Type B pancreatic cell (in vitro differentiated cells): Measurements from ENCODE around the gene IQCB1. TPM values are rescaled to one million over a fixed set of nuclear protein-coding genes. Genes with fewer than 3 reads are reported as not detected.

Experiments used
- DNase-seq: peaks from one replicate; pipeline ENCODE4 v3.0.0; 2021; ENCODE audit warnings: mixed read lengths; ENCODE audit not compliant: unreplicated experiment; ENCODE audit errors: extremely low spot score
- H3K27ac Mint-ChIP-seq: 2 replicates; pipeline ENCODE4 v1.8.0; 2021; ENCODE audit warnings: mild to moderate bottlenecking, mixed read lengths
- H3K27me3 Mint-ChIP-seq: 2 replicates; pipeline ENCODE4 v1.8.0; 2021; ENCODE audit warnings: mixed read lengths
- H3K36me3 Mint-ChIP-seq: 2 replicates; pipeline ENCODE4 v1.8.0; 2021; ENCODE audit warnings: mixed read lengths
- H3K4me1 Mint-ChIP-seq: one replicate; pipeline ENCODE4 v1.8.0; 2021; ENCODE audit warnings: mixed read lengths; ENCODE audit not compliant: unreplicated experiment
- H3K4me3 Mint-ChIP-seq: 2 replicates; pipeline ENCODE4 v1.8.0; 2021; ENCODE audit warnings: mild to moderate bottlenecking, mixed read lengths
- H3K9me3 Mint-ChIP-seq: 2 replicates; pipeline ENCODE4 v1.8.0; 2021; ENCODE audit warnings: mixed read lengths
- total RNA-seq: library from RNA; stranded (reverse); gene quantifications from 2 replicates; pipeline ENCODE4 v1.2.1, GENCODE V29; 2021; ENCODE audit warnings: low replicate concordance
- TF ChIP-seq, protein P1 (sequence below): fragments of 200-600 bp; sonication (generic); conservative IDR thresholded peaks from 2 replicates; pipeline ENCODE4 v1.5.0; 2021; ENCODE audit warnings: antibody characterized with exemption, mild to moderate bottlenecking

IQCB1 gene
- total RNA-seq, 1 donor from 2014 or later = 31.6 TPM

DNA sequence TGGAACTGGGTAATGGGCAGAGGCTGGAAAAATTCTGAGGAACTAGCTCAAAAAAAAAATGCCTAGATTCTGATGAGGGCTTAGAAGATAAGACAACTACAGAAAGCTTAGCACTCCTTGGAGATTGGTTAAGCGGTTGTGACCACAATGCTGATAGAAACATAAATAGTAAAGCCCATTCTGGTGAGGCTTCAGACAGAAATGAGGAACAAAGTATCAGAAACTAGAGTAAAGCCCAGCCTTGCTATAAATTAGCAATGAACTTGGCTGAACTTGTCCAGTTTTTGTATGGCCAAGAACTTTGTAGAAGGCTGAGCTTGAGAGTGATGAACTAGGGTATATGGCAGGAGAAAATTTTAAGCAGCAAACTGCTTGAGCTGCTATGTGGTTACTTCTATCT is 110.7 kb downstream of the IQCB1 start:
- Mint-ChIP-seq H3K27ac (no peak overlapping the region), H3K4me1 (no peaks in the 10 kb centered on the region), H3K27me3 (no peaks in the 10 kb centered on the region), H3K9me3 (no peaks in the 10 kb centered on the region), H3K36me3 (peaks cover 48% of the 10 kb centered on the region), H3K4me3 (no peak overlapping the region)
- TF ChIP-seq, protein P1, sequence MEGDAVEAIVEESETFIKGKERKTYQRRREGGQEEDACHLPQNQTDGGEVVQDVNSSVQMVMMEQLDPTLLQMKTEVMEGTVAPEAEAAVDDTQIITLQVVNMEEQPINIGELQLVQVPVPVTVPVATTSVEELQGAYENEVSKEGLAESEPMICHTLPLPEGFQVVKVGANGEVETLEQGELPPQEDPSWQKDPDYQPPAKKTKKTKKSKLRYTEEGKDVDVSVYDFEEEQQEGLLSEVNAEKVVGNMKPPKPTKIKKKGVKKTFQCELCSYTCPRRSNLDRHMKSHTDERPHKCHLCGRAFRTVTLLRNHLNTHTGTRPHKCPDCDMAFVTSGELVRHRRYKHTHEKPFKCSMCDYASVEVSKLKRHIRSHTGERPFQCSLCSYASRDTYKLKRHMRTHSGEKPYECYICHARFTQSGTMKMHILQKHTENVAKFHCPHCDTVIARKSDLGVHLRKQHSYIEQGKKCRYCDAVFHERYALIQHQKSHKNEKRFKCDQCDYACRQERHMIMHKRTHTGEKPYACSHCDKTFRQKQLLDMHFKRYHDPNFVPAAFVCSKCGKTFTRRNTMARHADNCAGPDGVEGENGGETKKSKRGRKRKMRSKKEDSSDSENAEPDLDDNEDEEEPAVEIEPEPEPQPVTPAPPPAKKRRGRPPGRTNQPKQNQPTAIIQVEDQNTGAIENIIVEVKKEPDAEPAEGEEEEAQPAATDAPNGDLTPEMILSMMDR = no peak
- DNase-seq = no peak

DNA sequence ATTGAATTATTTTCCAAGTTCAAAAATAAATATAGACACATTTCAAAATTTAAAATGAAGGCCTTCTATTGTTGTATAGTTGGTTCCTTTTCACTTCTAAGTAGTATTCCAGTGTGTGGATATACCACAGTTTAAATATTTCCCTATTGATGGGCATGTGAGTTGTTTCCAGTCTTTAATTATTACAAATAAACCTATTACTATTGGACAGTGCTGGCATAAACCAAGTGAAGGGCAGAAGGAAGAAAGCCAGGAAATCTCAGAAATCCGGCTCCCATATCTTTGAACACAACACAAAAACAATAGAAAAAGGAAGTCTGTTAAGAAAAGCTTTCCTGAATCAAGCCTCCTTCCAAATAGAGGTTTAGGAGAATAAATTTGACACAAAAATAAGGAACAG is 111.4 kb downstream of the IQCB1 start:
- Mint-ChIP-seq H3K27me3 (no peaks in the 10 kb centered on the region), H3K36me3 (peaks cover 51% of the 10 kb centered on the region), H3K27ac (no peak overlapping the region), H3K4me3 (no peak overlapping the region), H3K9me3 (no peaks in the 10 kb centered on the region), H3K4me1 (no peaks in the 10 kb centered on the region)
- TF ChIP-seq, protein P1 = no peak
- DNase-seq = no peak

DNA sequence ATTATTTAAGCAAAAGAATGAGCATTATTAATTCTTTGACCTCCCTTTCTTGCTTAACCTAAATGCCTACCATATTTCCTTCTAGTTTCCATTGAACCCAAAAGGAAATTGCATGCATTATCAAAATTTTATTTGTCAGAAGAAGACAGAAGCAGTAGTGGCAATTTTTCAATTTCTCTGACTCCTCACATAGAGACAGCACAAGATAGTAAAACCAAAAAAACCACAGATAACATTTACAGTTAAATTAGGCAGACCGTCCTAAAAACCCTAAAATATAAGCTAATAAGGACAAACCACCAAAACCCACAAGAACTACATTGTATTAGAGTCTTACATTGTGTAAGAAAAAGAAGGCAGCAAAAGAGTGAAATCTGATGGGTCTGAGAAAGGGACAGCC is 112.4 kb downstream of the IQCB1 start:
- H3K36me3 Mint-ChIP-seq = peaks cover 56% of the 10 kb centered on the region
- TF ChIP-seq, protein P1 = no peak
- H3K27ac Mint-ChIP-seq = no peak overlapping the region
- H3K4me1 Mint-ChIP-seq = no peaks in the 10 kb centered on the region
- H3K27me3 Mint-ChIP-seq = no peaks in the 10 kb centered on the region
- no peaks in the 10 kb centered on the region for H3K9me3 Mint-ChIP-seq
- no peak for DNase-seq
- H3K4me3 Mint-ChIP-seq = no peak overlapping the region

DNA sequence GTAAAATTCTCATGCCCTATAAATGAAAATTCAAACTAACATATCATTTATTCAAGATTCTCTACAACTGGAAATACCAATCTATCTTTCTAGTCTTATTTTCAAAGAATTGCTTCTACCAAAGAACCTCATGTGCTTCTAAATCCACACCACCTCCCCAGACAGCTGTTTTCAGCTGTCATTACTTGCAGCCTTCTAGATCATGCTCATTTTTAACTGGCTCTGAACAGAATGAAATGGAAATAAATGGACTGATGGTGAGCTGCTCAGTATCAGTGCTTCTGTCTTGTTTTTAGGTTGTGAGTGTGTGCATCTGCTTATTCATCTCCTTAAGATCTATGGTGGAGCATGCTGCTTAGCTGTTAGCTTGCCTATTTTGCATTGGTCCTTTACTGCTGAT is 114.7 kb downstream of the IQCB1 start:
- Mint-ChIP-seq H3K36me3 (peaks cover 55% of the 10 kb centered on the region), H3K27me3 (no peaks in the 10 kb centered on the region), H3K27ac (no peak overlapping the region), H3K9me3 (no peaks in the 10 kb centered on the region), H3K4me3 (no peak overlapping the region), H3K4me1 (no peaks in the 10 kb centered on the region)
- TF ChIP-seq, protein P1 = no peak
- no peak for DNase-seq

Other genes starting within 250 kb of the IQCB1 start
- not detected in 2 replicates for gene FBXO40, start 241.7 kb downstream of the IQCB1 start, total RNA-seq
- 5.9 and 6.0 TPM in 2 replicates for gene HCLS1, start 174.2 kb downstream of the IQCB1 start, total RNA-seq
- 49.9 and 76.9 TPM in 2 replicates for gene GOLGB1, start 85.3 kb downstream of the IQCB1 start, total RNA-seq
- 3.7 and 9.1 TPM in 2 replicates for gene EAF2, start 149 bp upstream of the IQCB1 start, total RNA-seq
- gene SLC15A2, start 59.3 kb upstream of the IQCB1 start, total RNA-seq = 3.4 and 4.9 TPM in 2 replicates
- 2.6 and 6.4 TPM in 2 replicates for gene ILDR1, start 187.2 kb upstream of the IQCB1 start, total RNA-seq
- gene CD86, start 220.3 kb upstream of the IQCB1 start, total RNA-seq = not detected in 2 replicates